HepG2 (cell line): ENCODE data around the gene CHCHD6. TPM values are rescaled to one million over a fixed set of nuclear protein-coding genes. Genes with fewer than 3 reads are reported as not detected.

Source experiments
- ATAC-seq: fragments of 200-7000 bp; cut with Tn5 transposase; 3 replicates; pipeline ENCODE4 v1.9.1; 2020; ENCODE audit warnings: mild to moderate bottlenecking, moderate library complexity
- BruUV-seq: library from RNA; stranded (reverse); fragments of 400-500 nt; replicated peaks from 2 replicates; lab custom pipeline; 2021; lab: Mats Ljungman, UMichigan
- CTCF ChIA-PET: fragments of 300-600 bp; formaldehyde crosslinking; extraction: SDS; loops from one replicate; lab custom pipeline; 2021; ENCODE audit warnings: low total read pairs, inconsistent platforms, low intra/inter-chr PET ratio; lab: Yijun Ruan, JAX
- POLR2A ChIA-PET: fragments of 350-600 bp; sonication (Branson Sonifier 250); formaldehyde crosslinking; loops from one replicate; lab custom pipeline; 2020; ENCODE audit warnings: antibody characterized with exemption, inconsistent platforms; lab: Yijun Ruan, JAX
- DNase-seq: peaks from one replicate; pipeline ENCODE4 v3.0.0-alpha.2; 2015; ENCODE audit warnings: low spot score
- FAIRE-seq: peaks from 3 replicates; lab custom pipeline; 2011; peaks lifted over from hg19 to GRCh38; lab: Jason Lieb, UNC
- H2AFZ ChIP-seq: one replicate; pipeline ENCODE4 v1.6.1; 2011; ENCODE audit warnings: low read length, inconsistent platforms
- H3K27ac ChIP-seq: fragments of 300-600 bp; 3 replicates; pipeline ENCODE4 v1.8.0; 2011; ENCODE audit warnings: mixed run types, mild to moderate bottlenecking, mixed read lengths, low read length, inconsistent platforms; ENCODE audit not compliant: insufficient read depth; ENCODE audit errors: extremely low read length
- H3K27me3 ChIP-seq, 2 experiments: fragments of 200-600 bp in 1 of 2; 2 replicates in 1 of 2; 3 replicates in 1 of 2; pipeline versions ENCODE4 v1.6.0 to v1.8.0; 2011; ENCODE audit warnings: low read length in 2 of 2, mild to moderate bottlenecking in 2 of 2, moderate library complexity in 2 of 2, inconsistent platforms in 1 of 2; ENCODE audit not compliant: insufficient read depth in 2 of 2, control insufficient read depth in 1 of 2
- H3K36me3 ChIP-seq, 2 experiments: fragments of 200-600 bp in 1 of 2; replicated peaks in 1 of 2; 2 replicates in 1 of 2; 3 replicates in 1 of 2; pipeline versions ENCODE4 v1.5.1 to v1.8.0; 2011; ENCODE audit warnings: low read length in 2 of 2, inconsistent platforms in 1 of 2; ENCODE audit not compliant: insufficient read depth in 2 of 2, control insufficient read depth in 1 of 2
- H3K4me1 ChIP-seq: 2 replicates; pipeline ENCODE4 v1.5.1; 2012; ENCODE audit warnings: low read length, inconsistent platforms; ENCODE audit not compliant: insufficient read depth
- H3K4me2 ChIP-seq: 2 replicates; pipeline ENCODE4 v1.6.0; 2011; ENCODE audit warnings: low read depth, low read length, inconsistent platforms
- H3K4me3 ChIP-seq, 3 experiments: fragments of 200-600 bp in 1 of 3; sonication (generic), shearing (Covaris generic) in 1 of 3; replicated peaks in 1 of 3; 2 replicates each; pipeline ENCODE4 v1.5.1; 2011 to 2016; ENCODE audit warnings: low read length in 3 of 3, inconsistent platforms in 2 of 3, low read depth in 2 of 3, mild to moderate bottlenecking in 2 of 3, control low read depth in 1 of 3, mixed read lengths in 1 of 3; ENCODE audit not compliant: insufficient read depth in 1 of 3
- H3K79me2 ChIP-seq: one replicate; pipeline ENCODE4 v1.6.1; 2011; ENCODE audit warnings: low read length, inconsistent platforms; ENCODE audit not compliant: insufficient read depth
- H3K9ac ChIP-seq: 2 replicates; pipeline ENCODE4 v1.6.0; 2011; ENCODE audit warnings: mild to moderate bottlenecking, low read depth, low read length, inconsistent platforms; ENCODE audit not compliant: insufficient read depth
- H3K9me3 ChIP-seq: 2 replicates; pipeline ENCODE4 v1.5.1; 2012; ENCODE audit warnings: mild to moderate bottlenecking, low read length
- H4K20me1 ChIP-seq: 2 replicates; pipeline ENCODE4 v1.6.0; 2011; ENCODE audit warnings: inconsistent platforms, mild to moderate bottlenecking, low read length, moderate library complexity; ENCODE audit not compliant: insufficient read depth
- ARID4A ChIP-seq: sonication (generic); formaldehyde crosslinking; IDR thresholded peaks from 2 replicates; pipeline ENCODE4 v1.5.0; 2020; ENCODE audit warnings: mild to moderate bottlenecking, missing genetic modification reagents, borderline replicate concordance
- ARNT ChIP-seq: fragments of 450-650 bp; IDR thresholded peaks from 2 replicates; pipeline ENCODE4 v1.6.1; 2017
- ARNT2 ChIP-seq: sonication (generic); formaldehyde crosslinking; IDR thresholded peaks from 2 replicates; pipeline ENCODE4 v1.8.0; 2022; ENCODE audit warnings: mild to moderate bottlenecking, low read depth, missing genetic modification reagents, moderate library complexity
- KIAA2018 ChIP-seq: sonication (generic); formaldehyde crosslinking; IDR thresholded peaks from 2 replicates; pipeline ENCODE4 v1.5.0; 2020; ENCODE audit warnings: mild to moderate bottlenecking, missing genetic modification reagents, borderline replicate concordance
- NKX3-1 ChIP-seq: sonication (generic); formaldehyde crosslinking; IDR thresholded peaks from 2 replicates; pipeline ENCODE4 v1.5.0; 2020; ENCODE audit warnings: missing genetic modification reagents
- NR2F6 ChIP-seq, 2 experiments: IDR thresholded peaks; 2 replicates each; pipeline ENCODE4 v1.6.1; 2016; ENCODE audit warnings: antibody characterized with exemption in 1 of 2, mild to moderate bottlenecking in 1 of 2
- POLR2A ChIP-seq, 2 experiments: IDR thresholded peaks; 2 replicates each; pipeline ENCODE4 v1.6.1; 2011; ENCODE audit warnings: low read depth in 2 of 2, low read length in 2 of 2, mild to moderate bottlenecking in 1 of 2, moderate library complexity in 1 of 2; ENCODE audit not compliant: insufficient read depth in 1 of 2
- ZNF788 ChIP-seq: sonication (generic); formaldehyde crosslinking; IDR thresholded peaks from 2 replicates; pipeline ENCODE4 v1.5.0; 2020; ENCODE audit warnings: mild to moderate bottlenecking, missing genetic modification reagents, borderline replicate concordance
- ZSCAN9 ChIP-seq: IDR thresholded peaks from 2 replicates; pipeline ENCODE4 v1.6.1; 2016; ENCODE audit warnings: borderline replicate concordance
- WGBS: methylation state at CpG from one replicate; pipeline ENCODE4 v1.1.6; 2017; ENCODE audit warnings: low lambda C conversion rate; 5-methylcytosine and 5-hydroxymethylcytosine counted together
- in situ Hi-C: cut with HindIII; loops from 2 replicates; pipeline ENCODE4 v1.10.0; 2017; ENCODE audit warnings: low pct_unique_long_range_greater_than_20kb; ENCODE audit not compliant: extremely low pct_ligation_motif_present
- intact Hi-C: fragments of 100-400 bp; cut with micrococcal nuclease; formaldehyde crosslinking; loops from one replicate; pipeline ENCODE4 v1.10.0; 2022; ENCODE audit not compliant: unreplicated experiment
- polyA plus RNA-seq, 8 experiments: library from polyadenylated mRNA; depleted of rRNA in 3 of 8; stranded (reverse) in 7 of 8; unstranded in 1 of 8; fragments of >200 nt; fragmentation: Illumina TruSeq in 4 of 8; extraction: Trizol in 4 of 8; gene quantifications; 2 replicates each; pipeline versions ENCODE4 v1.2.1 to v1.2.3, GENCODE V29; 2011 to 2016; ENCODE audit warnings: low read depth in 4 of 8, missing spikeins in 1 of 8, mixed read lengths in 1 of 8; ENCODE audit not compliant: insufficient read depth in 1 of 8
- total RNA-seq, 5 experiments: library from RNA; depleted of rRNA; stranded (reverse); fragments of >200 nt; fragmentation: Illumina TruSeq; extraction: Trizol; gene quantifications; 2 replicates each; pipeline ENCODE4 v1.2.3, GENCODE V29; 2016; ENCODE audit warnings: low read depth in 1 of 5
- TF ChIP-seq, protein P1 (sequence below): sonication (generic); formaldehyde crosslinking; IDR thresholded peaks from 2 replicates; pipeline ENCODE4 v1.5.0; 2020; ENCODE audit warnings: missing genetic modification reagents

Gene CHCHD6
- total and polyA plus RNA-seq, 2 of the 13 experiments (the other 11 are each of a cell fraction or from before 2014, with no cell fraction given), result 20.3 to 20.8 TPM

- TF ChIP-seq KIAA2018 (CRISPR knock-in tag) (no peak), ZNF788 (CRISPR knock-in tag) (no peak)
These were observed 39.3 kb downstream of the CHCHD6 start (continued) for GRCh38 chr3:126743350-126743749.

GRCh38 chr3:126743781-126744180 is 39.7 kb downstream of the CHCHD6 start:
- POLR2A ChIA-PET, result no interaction called here
- H3K79me2 ChIP-seq, result no peaks in the 10 kb centered on the region
- peaks cover 0 to 4% of the 10 kb centered on the region in 2 experiments; a peak in 2 of 5 replicates for H3K36me3 ChIP-seq
- H3K27ac ChIP-seq, result no peak overlapping the region
- in situ Hi-C loops (no loop called here), intact Hi-C loops (no loop called here)
- no peaks in the 10 kb centered on the region for H4K20me1 ChIP-seq
- H3K27me3 ChIP-seq, result no peaks in the 10 kb centered on the region
- CTCF ChIA-PET, result no interaction called here
- no peak overlapping the region for H3K4me2 ChIP-seq
- H3K9me3 ChIP-seq, result no peaks in the 10 kb centered on the region
- no peak overlapping the region for H2AFZ ChIP-seq
- FAIRE-seq (no peak), ATAC-seq (no peak), DNase-seq (no peak)
- H3K4me1 ChIP-seq, result peaks cover 17% of the 10 kb centered on the region
- H3K4me3 ChIP-seq, result no peak overlapping the region
- BruUV-seq, result no TSS peak
- WGBS, result 100% methylated on average over 4 of the region's 5 CpGs
- no peak overlapping the region for H3K9ac ChIP-seq
- TF ChIP-seq NKX3-1 (no peak), ARID4A (CRISPR knock-in tag) (no peak), POLR2A (IDR thresholded peaks at IDR 0.05; ENCODE audit: insufficient read depth in 1 of 2, low read depth in 2 of 2, low read length in 2 of 2) (no peak), ARNT2 (no peak), NR2F6 (IDR thresholded peaks at IDR 0.05) (no peak), NR2F6 (CRISPR knock-in tag; IDR thresholded peaks at IDR 0.05) (no peak), ZSCAN9 (no peak), ARNT (no peak)
- TF ChIP-seq, protein P1, sequence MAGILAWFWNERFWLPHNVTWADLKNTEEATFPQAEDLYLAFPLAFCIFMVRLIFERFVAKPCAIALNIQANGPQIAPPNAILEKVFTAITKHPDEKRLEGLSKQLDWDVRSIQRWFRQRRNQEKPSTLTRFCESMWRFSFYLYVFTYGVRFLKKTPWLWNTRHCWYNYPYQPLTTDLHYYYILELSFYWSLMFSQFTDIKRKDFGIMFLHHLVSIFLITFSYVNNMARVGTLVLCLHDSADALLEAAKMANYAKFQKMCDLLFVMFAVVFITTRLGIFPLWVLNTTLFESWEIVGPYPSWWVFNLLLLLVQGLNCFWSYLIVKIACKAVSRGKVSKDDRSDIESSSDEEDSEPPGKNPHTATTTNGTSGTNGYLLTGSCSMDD (CRISPR knock-in tag), result no peak
